NCI-H146 treated with DMSO at 0.1 percent for 48 hours (cell line): ENCODE data around the gene PPM1D.
"Not testable (repeated sequence)": the region's sequence is repeated elsewhere in the genome, so short reads cannot be mapped to it uniquely, and the experiment has no call there.

Source experiments
- DNase-seq: peaks from one replicate; lab custom pipeline; 2025; ENCODE audit not compliant: unreplicated experiment; lab: John Stamatoyannopoulos, UW

Gene PPM1D

DNA sequence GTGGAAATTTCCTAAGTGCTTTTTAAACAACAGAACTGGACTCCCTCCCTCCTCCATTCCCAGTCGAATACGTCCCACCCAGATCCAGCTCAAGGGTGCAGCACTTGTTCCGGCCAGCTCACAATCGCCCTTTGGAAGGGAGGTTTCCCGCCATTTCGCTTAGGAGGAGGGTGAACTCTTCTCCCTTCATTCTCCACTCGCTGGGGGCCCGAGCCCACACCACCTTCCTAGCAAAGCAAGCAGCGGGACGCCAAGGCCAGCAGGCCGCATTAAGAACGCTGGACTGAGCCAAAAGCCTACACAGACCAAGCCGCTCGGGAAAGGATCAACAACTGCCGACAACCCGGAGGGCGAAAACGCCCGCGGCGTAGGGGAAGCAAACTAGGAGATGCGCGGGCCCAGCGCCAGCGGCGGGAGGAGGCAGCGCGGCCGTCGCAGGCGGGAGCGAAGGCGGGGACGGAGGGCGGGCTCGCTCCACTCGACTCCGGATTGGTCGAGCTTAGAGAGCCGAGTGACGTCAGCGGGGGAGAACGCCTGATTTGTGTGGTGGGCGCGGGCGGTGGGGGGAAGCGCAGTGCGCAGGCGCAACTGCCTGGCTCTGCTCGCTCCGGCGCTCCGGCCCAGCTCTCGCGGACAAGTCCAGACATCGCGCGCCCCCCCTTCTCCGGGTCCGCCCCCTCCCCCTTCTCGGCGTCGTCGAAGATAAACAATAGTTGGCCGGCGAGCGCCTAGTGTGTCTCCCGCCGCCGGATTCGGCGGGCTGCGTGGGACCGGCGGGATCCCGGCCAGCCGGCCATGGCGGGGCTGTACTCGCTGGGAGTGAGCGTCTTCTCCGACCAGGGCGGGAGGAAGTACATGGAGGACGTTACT, at the start of gene PPM1D:
PPM1D (plus strand) TSS at position 574 of the 870 bp plus-strand sequence; CDS start at position 796, 222 bp downstream.
- DNase-seq = peak; percentile 96

DNA sequence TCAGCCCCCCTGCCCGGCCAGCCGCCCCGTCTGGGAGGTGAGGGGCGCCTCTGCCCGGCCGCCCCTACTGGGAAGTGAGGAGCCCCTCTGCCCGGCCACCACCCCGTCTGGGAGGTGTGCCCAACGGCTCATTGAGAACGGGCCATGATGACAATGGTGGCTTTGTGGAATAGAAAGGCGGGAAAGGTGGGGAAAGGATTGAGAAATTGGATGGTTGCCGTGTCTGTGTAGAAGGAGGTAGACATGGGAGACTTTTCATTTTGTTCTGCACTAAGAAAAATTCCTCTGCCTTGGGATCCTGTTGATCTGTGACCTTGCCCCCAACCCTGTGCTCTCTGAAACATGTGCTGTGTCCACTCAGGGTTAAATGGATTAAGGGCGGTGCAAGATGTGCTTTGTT, 47.7 kb upstream of the PPM1D start:
- DNase-seq = not testable (repeated sequence)

DNA sequence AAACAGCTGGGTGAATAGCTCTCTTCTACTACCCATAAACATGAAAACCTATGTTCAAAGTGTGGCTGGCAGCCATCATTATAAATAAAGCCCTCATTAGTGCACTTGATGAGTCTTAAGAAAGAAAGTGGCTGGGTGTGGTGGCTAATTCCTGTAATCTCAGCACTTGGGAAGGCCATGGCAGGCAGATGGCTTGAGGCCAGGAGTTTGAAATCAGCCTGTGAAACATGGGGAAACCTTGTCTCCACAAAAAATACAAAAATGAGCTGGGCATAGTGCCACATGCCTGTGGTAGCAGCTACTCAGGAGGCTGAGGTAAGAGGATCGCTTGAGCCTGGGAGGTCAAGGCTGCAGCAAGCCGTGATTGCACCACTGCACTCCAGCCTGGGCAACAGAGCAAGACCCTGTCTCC, 45.6 kb upstream of the PPM1D start:
- no peak for DNase-seq

DNA sequence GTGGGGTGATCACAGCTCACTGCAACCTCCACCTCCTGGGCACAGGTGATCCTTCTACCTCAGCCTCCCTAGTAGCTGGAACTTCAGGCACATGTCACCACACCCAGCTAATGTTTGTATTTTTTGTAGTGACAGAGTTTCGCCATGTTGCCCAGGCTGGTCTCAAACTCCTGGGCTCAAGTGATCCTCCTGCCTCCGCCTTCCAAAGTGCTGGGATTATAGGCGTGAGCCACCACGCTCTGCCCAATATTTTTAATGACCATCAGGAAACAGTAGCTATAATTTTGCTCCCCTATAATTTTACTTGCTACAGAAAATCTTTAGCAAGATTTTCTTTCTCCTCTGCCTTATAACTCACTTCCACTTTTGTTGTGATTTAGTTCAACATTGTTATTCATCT, 44.2 kb upstream of the PPM1D start:
- no peak for DNase-seq

DNA sequence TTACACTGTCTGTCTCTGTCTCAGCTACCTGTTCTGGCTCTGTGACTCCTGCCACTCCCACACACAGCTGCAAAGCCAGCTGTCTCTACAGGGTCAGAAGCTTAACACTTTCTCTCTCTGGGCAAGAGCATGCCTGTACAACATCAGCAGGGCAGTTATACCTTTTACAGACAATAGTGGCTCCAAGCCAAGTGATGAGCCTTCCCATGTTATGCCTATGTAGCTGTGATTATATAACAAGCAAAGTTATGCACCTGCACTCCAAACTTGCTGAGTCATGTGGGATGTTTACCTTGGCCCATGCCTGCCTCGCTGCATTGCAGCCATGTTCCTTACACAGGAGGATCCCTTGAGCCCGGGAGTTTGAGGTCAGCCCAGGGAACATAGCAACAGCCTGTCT, 42.2 kb upstream of the PPM1D start:
- no peak for DNase-seq

DNA sequence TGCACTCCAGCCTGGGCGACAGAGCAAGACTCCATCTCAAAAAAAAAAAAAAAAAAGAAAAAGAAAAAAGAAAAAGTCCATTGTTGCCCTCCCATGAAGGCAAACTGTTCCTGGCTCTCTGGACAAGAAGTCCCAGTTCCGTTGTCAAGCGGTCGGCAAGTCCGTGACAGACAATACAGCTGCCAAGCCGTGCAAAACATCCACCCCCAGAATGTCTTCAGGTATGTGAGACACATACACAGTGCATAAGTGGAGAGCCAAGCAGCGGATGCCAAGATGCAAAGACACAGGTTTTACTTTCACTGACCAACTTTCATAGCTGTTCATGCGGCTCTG, 40.4 kb upstream of the PPM1D start:
- DNase-seq = no peak

DNA sequence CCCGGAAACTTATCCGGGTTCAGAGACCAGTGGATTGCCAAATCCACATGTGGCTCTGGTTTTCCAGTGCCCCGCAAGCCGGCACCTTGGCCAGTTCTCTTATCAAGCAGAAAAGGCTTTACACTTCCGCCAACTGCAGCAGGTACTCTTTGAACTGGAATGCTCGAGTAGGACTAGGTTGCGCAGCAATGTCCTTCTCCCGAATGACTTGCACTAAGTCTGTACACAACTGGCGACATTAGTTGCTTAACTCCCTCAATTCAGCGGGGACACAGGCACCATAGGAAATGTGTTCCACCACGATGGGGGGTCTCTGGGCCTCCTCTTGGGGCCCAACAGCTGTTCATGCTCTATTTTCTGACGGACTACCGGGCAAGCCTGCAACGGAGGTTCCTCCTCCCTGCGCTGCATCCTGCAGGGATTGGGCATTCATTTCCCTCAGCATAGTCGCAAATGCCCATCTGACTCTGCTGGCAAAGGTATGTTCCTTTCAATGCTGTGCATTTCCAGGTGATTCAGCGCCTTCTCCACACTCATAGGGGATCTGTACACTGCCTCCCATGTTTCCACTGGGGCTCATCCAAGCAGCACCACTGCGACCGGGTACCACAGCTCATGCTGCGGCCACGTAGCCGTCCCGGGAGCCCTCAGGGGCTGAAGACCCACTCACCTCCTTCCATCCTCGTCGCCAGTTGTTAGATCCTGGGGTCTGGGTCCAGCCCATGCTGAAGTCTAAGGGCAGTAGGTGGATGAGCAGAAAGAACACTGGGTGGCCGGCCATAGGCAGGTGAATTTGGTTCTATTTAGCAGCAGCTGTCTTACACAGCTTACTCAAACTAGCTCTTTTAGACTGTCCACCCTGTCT, 39.8 kb upstream of the PPM1D start:
- DNase-seq = no peak

DNA sequence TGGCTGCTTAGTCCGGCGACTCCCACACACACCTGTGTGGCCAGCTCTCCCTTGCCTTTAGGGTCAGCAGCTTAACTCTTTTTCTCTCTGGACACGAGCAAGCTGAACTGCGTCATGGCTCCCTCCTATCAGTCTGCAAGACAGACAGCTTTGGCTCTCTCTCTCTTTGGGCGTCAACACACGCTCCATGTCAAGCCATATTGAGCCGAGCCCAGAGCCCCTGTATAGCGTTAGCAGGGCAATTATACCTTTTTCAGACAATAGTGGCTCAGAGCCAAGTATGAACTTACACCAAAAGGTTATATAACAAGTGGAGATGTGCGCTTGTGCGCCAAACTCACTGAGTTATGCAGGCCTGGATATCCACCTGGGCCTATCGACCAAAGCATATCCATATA, 39.1 kb upstream of the PPM1D start:
- no peak for DNase-seq

DNA sequence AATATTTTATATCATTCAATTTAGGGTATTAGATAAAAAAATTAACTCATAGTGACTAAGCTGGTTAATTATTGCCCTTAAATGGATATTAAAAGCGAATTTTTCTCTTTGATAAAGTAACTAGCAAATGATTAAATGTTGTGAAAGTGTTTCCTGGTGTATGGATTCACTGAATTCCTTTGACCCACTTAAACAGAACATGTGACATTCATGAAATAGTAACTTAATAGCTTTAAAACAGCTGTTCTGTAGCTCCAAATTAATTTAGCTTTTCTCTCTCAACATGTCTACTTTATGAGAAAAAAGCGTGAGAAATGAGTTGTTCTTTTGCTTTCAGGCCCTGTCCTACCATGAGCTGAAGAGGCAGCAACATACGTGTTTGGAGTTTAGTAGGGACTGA, 37.6 kb upstream of the PPM1D start:
- no peak for DNase-seq

DNA sequence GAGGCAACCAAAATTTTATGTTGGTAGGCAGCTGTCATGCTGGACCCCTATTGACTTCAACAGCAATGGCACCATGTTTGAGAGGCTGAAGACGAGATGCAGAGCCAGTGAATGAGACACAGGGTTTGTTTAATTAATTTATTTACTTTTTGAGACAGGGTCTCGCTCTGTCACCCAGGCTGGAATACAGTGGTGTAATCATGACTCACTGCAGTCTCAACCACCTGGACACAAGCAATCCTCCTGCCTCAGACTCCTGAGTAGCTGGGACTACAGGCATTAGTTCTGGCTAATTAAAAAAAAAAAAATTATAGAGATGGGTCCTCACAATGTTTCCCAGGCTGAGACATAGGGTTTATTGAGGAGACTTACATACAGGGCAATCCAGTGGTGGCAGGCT, 36.2 kb upstream of the PPM1D start:
- peak; percentile 67 for DNase-seq

DNA sequence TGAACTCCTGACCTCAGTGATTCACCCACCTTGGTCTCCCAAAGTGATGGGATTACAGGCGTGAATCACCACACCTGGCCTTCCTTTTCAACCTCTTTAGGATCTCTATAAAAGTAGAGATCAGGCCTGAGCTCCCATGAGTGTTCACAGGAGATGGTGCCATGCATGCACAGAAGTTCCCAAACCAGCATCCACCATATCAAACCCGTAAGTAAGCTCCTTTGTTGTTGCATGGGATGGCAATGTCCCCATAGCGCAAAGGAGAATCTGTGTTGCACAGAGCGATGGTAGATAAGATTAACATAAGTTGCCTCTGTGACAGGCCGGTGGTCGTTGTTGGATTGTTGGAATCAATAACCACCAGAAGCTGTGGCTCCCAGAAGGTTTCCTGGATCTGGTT, 34.8 kb upstream of the PPM1D start:
- DNase-seq = no peak

DNA sequence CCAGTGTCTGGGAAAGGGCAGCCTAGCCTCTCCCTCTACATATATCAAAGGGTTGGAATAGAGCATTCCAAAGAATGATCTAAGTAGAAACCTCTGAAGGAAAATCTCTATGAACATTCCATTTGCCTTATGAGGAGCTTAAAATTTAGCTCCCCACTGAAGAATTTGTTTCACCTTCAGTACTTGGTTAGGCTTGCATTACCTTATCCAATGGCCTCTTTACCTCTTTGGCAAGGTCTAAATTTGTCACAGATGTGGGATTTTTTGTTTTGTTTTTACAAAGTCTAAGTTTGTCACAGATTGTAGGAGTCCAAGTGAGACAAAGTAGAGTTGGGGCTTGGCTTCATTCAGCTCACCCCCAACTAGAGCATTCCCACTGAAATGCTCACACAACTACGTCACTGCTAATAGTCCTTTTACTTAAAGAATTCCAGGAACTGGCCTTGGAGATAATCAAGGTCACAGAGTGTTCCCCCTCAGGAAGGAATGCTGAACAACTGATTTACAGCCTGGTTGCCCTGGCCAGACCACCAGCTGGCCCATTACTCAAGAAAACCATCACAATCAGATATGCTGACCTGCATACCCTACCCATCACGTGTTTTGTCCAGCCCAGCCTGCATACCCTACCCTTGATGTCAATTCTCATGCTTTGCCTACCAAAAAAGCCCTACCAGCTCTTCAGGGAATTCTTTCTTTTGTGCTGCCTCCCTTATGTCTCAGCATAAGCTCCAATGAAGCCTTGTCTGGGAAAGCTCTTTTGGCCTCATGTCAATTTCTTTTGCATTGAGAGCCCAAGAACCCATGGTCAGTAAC, 26.5 kb upstream of the PPM1D start:
- no peak for DNase-seq

DNA sequence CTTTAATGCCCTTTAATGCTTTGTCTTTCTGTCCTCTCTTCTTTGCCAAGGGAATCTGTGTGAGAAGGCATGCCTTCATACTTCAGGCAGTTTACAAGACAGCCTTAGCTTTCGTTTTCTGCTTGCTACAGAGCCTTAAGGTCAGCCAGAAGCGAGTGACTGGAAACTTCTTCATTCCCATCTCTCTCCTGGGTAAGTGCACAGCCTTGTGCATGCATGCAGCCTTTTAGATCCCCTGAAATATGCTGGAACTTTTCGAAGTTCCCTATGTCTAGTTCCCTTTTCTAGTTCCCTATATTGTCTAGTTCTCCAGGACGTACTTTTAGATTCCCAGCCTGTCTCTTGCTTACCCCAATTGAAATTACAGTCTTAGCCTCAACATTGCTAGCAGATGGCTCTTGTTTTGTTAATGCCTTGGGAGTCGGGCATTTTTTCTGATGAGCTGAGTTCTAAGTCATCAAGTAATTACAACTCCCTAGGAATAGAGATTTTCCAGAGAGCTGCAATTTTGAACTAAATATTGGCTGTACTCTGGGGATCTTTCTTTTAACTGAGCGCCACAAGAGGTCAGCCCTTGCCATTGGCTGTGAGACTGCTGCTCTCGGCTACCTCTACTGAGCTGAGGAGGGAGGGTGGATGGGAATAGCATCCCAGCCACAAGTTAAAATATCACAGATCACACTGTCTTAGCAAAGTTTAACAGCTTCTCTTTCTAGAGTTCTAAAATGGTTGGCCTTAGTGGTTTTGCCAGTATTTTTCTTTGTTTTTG, 22.7 kb upstream of the PPM1D start:
- no peak for DNase-seq

DNA sequence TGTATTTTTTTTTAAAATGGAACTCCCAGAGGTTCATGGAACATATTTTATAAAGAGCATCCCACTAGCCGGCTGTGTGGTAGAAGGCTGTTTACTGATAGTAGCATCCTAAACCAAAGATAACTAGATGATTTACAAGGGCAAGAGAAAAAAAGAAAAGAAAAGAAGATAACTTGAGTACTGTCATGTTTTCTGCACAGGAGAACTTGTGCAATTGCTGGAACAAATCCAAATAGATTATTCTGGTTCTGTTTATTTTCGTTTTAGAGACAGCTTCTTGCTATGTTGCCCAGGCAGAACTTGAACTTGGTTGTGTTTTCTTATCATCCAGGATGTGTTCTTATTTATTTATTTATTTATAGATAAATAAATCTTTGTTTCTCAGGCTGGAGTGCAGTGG, 20.9 kb upstream of the PPM1D start:
- DNase-seq = no peak

DNA sequence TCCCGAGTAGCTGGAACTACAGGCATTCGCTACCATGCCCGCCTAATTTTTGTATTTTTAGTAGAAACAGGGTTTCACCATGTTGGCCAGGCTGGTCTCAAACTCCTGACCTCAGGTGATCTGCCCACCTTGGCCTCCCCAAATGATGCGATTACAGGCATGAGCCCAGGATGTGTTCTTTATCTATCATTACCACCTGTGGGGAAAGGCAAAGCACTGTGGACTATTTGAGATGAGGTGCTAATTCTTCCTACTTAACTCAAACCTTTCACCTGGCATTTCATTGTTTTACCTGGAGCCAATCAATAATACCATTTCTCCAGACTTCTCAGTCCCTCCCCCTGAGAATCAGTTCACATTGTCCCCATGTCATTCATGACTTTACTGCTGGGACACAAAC, 20.4 kb upstream of the PPM1D start:
- DNase-seq = peak; percentile 28

DNA sequence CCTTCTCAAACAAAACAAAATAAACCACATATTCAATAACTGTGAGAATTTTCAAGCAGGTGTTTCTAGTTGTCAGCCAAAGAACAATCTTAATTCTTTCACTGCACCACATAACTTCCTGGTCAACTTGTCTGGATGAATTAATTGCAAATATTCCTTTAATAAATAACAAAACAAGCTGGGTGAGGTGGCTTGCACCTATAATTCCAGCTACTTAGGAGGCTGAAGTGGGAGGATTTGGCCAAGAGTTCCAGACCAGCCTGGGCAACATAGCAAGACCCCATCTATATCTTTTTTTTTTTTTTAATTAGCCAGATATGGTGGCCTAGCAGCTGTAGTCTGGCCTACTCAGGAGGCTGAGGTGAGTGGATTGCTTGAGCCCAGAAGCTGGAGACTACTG, 17.0 kb upstream of the PPM1D start:
- DNase-seq = no peak

DNA sequence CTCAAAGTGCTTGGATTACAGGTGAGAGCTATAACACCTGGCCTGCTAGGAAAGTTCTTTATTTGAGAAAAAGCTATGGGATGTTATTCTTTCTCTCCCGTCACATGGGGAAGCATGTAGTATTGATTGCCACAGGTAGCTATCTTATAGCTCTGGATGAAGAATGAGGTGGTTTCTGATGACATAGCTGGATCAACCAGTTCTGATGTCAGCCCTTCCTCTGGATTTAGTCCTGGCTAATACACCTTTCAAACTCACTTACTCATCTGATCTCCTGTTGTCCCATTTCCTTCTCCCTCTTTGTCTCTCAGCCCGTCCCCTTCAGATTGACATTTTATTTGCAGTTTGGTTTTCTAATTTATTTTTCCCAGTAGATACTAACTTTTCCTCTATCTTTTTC, 14.1 kb upstream of the PPM1D start:
- DNase-seq = no peak

DNA sequence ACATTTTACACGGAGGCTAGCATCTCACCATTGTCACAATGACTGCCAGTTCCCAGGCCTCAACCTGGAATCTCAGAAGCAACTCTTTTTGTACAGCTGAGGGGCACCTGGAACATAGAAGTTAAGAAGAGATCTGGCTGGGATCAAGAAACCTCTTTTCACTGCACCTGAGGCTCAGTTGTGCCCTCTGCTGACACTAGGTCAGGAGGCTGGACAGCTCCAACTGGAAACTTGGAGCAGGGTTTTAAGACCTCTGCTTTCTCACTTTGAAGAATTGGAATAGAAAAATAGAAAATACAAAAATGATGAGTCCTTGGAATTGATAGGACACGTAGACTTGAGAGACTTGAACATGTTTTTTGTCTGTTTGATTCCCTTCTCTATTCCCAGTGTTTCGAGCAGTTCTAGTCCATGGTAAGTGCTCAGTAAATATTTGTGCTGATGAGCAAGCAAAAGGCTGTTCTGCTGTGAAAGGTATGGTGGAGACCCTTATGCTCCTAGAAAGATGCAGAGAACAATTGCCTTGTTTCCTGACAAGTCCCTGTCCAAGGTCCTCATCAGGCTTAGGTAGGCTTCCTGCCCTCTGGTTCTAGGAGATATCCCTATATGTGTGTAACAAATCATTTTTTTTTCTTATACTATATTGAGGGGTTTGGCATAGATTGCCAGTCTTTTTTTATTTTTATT, 13.6 kb upstream of the PPM1D start:
- no peak for DNase-seq

DNA sequence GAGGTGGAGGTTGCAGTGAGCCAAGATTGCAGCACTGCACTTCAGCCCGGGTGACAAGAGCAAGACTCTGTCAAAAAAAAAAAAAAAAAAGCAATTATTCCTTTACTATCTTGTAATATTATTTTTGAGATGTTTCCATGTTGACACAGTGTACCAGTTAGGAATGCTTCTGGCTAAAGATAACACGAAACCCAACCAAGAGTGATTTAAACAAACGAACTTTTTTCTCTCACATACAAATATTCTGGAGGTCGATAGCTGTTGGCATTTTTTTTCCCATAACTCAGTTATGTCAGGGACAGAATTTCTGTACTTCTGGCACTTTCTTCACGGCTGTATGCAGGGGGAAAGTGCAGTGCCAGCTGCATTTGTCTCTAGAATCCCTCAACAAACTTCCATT, 9.9 kb upstream of the PPM1D start:
- DNase-seq = no peak

DNA sequence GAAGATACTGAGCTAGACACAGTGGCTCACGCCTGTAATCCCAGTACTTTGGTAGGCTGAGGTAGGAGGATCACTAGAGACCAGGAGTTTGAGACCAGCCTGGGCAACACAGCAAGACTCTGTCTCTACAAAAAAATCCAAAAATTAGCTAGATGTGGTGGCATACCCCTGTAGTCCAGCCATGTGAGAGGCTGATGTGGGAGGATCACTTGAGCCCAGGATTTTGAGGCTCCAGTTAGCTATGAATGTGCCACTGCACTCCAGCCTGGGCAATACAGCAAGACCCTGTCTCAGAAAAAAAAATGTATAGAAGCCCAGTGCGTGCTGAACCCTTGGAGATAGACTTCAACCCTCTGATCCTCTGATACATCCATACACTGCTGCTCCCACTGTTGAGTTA, 7.2 kb upstream of the PPM1D start:
- DNase-seq = no peak
